GM12864 (cell line): ENCODE results near the gene MICAL3.

Experiments
- DNase-seq: peaks from one replicate; pipeline ENCODE4 v3.0.0-alpha.2; 2011; ENCODE audit warnings: low read depth
- H3K4me3 ChIP-seq: 2 replicates; pipeline ENCODE4 v1.5.1; 2011; ENCODE audit warnings: mild to moderate bottlenecking, low read depth, low read length, control low read depth
- TF ChIP-seq, protein P1 (sequence below): IDR thresholded peaks from 2 replicates; pipeline ENCODE4 v1.5.1; 2011; ENCODE audit warnings: low read depth, mild to moderate bottlenecking, moderate library complexity, low read length, control low read depth, inconsistent platforms; ENCODE audit errors: missing control alignments

The MICAL3 gene

DNA sequence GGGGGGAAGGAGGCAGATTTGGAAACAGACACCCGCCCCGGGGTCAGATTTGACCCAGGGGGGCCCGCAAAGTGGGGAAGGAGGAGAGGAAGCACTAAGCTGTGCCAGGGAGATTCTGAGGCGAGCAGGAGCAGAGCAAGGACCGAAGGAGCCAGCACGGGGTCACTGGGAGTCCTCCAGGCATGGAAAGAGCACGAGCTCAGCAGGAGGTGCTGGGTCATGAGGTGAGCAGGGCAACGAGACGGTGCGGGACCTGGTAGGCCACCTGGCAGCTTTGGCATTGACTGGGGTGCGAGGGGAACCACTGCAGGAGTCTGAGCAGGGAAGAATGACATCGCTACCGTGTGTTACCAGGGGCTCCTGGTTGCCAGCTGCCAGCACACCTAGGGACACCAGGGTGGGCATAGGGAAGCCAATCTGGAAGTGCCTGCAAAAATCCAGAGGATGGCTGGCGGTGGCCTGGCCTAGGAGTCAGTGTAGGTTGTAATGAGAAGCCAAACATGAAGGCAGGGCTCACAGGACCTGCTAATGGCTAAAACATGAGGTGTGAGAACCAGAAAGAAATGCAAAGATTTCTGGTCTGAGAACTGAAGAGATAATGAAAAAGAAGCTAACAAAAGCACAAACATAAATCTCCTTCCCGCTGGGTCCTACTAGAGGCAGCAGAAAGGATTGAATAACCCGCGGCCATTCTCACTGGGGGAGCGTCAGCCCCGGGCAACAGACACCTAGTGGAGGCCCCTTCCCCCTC is 63.5 kb downstream of the MICAL3 start:
- TF ChIP-seq, protein P1, sequence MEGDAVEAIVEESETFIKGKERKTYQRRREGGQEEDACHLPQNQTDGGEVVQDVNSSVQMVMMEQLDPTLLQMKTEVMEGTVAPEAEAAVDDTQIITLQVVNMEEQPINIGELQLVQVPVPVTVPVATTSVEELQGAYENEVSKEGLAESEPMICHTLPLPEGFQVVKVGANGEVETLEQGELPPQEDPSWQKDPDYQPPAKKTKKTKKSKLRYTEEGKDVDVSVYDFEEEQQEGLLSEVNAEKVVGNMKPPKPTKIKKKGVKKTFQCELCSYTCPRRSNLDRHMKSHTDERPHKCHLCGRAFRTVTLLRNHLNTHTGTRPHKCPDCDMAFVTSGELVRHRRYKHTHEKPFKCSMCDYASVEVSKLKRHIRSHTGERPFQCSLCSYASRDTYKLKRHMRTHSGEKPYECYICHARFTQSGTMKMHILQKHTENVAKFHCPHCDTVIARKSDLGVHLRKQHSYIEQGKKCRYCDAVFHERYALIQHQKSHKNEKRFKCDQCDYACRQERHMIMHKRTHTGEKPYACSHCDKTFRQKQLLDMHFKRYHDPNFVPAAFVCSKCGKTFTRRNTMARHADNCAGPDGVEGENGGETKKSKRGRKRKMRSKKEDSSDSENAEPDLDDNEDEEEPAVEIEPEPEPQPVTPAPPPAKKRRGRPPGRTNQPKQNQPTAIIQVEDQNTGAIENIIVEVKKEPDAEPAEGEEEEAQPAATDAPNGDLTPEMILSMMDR: no peak
- no peak overlapping the region for H3K4me3 ChIP-seq
- DNase-seq: no peak

GRCh38 chr22:17960011-17960410 is 64.3 kb downstream of the MICAL3 start:
- H3K4me3 ChIP-seq: no peak overlapping the region
- no peak for DNase-seq
- TF ChIP-seq, protein P1: no peak

DNA sequence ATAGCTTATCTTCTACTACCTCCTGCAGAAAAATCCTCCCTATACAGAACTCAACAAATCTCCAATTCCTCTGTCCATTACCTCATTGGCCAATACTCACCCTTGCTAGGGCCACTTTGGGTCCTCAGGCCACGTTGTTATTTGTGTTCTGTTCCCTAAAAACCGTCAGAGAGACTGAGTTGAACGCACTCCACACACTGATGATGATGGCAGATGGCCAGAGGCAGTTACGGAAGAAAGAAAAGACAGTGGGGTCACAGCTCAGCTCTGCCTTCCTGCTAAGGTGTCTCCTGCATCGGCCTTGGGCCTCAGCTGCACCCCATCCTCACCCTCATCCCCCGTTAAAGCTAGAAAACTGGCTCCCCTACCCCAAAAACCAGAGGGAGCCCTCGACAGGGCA is 66.2 kb downstream of the MICAL3 start:
- no peak overlapping the region for H3K4me3 ChIP-seq
- TF ChIP-seq, protein P1: no peak
- no peak for DNase-seq

GRCh38 chr22:17957693-17958092 is 66.7 kb downstream of the MICAL3 start:
- H3K4me3 ChIP-seq: no peak overlapping the region
- TF ChIP-seq, protein P1: no peak
- DNase-seq: no peak

GRCh38 chr22:17957204-17957603 is 67.2 kb downstream of the MICAL3 start:
- no peak for DNase-seq
- TF ChIP-seq, protein P1: no peak
- H3K4me3 ChIP-seq: no peak overlapping the region

DNA sequence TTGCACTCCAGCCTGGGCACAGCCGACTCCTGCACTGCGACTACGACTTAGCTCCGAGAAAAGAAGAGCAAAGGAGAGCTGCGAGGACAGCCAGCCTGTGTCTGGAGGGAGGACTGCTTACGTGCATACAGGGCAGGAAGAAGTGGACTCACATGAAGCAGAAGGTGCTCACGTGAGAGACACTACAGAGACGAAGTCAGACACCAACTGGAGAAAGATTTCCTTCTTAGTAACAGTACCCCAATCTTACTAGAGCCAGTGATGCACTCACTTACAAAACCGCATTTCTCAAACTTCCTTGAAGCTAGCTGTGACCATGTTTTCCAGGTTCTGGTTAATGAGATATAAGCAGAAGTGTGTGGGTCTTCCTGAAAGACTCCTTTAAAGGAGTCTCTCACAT is 67.7 kb downstream of the MICAL3 start:
- no peak for DNase-seq
- TF ChIP-seq, protein P1: no peak
- no peak overlapping the region for H3K4me3 ChIP-seq

GRCh38 chr22:17955590-17956379 is 68.6 kb downstream of the MICAL3 start:
- DNase-seq: no peak
- TF ChIP-seq, protein P1: no peak
- no peak overlapping the region for H3K4me3 ChIP-seq
